NB4 (cell line): ENCODE measurements around the gene CNN2.

Experiments used
- DNase-seq: peaks from one replicate; pipeline ENCODE4 v3.0.0; 2010; ENCODE audit warnings: low read depth
- H3K4me3 ChIP-seq: one replicate; pipeline ENCODE4 v1.5.1; 2011; ENCODE audit warnings: mild to moderate bottlenecking, low read depth, low read length, moderate library complexity
- MYC ChIP-seq: IDR thresholded peaks from 2 replicates; pipeline ENCODE4 v1.6.1; 2011; ENCODE audit warnings: low read depth, low read length
- POLR2A ChIP-seq: IDR thresholded peaks from 2 replicates; pipeline ENCODE4 v1.6.1; 2011; ENCODE audit warnings: mild to moderate bottlenecking; ENCODE audit not compliant: insufficient read length; ENCODE audit errors: extremely low read depth
- TF ChIP-seq, protein P1 (sequence below): IDR thresholded peaks from 2 replicates; pipeline ENCODE4 v1.6.1; 2011; ENCODE audit warnings: low read depth, low read length
- TF ChIP-seq, protein P2 (sequence below): IDR thresholded peaks from one replicate; pipeline ENCODE4 v1.5.1; 2012; ENCODE audit warnings: low read depth, low read length

Gene CNN2

DNA sequence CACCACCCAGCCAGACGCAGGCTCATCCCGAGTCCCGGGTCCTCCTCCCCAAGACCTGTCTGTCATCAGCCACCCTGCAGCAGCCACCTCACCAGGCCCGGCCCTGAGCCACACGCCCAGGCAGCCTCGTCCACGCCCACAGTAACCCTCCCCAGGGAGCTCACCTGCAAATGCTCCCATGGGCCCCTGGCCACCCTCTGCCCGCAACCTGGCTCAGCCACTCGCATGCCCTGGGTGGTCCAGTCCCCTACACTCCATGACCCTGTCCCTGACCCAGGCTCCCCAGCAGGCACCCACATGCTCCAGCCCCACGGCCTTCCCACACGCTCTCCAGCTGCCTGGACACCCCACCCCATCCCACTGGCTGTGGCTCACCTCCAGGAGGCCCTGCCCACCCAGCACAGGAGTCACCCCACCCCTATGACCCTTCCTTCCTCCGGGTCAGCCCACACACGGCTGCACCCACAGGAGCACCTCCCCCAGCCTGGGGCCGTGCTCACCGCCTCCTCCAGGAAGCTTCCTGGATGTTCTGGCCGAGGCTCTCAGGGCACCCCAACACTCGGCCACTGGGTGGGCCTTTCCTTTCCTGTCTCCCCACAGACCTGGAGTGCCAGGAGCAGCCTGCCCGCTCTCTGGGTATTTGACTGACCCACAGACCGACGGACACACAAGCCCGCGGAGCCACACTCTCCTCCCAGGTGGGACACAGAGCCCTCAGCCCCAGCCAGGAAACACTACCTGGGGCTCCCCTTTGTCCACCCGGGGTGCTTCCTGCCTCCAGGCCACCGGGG, 9.1 kb upstream of the CNN2 start:
- TF ChIP-seq, protein P1, sequence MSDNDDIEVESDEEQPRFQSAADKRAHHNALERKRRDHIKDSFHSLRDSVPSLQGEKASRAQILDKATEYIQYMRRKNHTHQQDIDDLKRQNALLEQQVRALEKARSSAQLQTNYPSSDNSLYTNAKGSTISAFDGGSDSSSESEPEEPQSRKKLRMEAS: no peak
- TF ChIP-seq POLR2A (no peak), MYC (no peak)
- TF ChIP-seq, protein P2, sequence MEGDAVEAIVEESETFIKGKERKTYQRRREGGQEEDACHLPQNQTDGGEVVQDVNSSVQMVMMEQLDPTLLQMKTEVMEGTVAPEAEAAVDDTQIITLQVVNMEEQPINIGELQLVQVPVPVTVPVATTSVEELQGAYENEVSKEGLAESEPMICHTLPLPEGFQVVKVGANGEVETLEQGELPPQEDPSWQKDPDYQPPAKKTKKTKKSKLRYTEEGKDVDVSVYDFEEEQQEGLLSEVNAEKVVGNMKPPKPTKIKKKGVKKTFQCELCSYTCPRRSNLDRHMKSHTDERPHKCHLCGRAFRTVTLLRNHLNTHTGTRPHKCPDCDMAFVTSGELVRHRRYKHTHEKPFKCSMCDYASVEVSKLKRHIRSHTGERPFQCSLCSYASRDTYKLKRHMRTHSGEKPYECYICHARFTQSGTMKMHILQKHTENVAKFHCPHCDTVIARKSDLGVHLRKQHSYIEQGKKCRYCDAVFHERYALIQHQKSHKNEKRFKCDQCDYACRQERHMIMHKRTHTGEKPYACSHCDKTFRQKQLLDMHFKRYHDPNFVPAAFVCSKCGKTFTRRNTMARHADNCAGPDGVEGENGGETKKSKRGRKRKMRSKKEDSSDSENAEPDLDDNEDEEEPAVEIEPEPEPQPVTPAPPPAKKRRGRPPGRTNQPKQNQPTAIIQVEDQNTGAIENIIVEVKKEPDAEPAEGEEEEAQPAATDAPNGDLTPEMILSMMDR: no peak
- no peak overlapping the region for H3K4me3 ChIP-seq

DNA sequence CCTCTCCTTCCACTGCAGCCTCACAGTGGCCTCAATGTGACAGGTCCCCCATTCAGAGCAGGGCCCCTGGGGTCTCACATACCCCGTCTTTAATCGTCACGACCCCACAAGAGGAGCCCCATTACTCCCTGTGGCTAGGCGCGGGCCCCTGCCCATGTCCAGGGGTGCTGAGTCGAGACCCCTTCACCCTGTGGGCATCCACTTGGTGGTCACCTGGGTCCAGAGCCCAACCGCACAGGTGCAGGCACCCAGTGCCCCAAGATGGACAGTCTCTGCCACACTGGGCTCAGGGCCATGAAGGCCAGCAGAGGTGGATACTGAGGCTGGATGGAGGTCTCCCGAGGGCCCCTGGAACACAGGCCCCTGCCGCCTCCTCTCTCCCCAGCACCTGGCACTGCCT, 8.5 kb upstream of the CNN2 start:
- DNase-seq: no peak
- no peak overlapping the region for H3K4me3 ChIP-seq
- no peak for TF ChIP-seq MYC
- TF ChIP-seq, protein P2: no peak
- TF ChIP-seq POLR2A: no peak
- TF ChIP-seq, protein P1: no peak

More for the DNA sequence above, 9.1 kb upstream of the CNN2 start:
- DNase-seq: no peak

DNA sequence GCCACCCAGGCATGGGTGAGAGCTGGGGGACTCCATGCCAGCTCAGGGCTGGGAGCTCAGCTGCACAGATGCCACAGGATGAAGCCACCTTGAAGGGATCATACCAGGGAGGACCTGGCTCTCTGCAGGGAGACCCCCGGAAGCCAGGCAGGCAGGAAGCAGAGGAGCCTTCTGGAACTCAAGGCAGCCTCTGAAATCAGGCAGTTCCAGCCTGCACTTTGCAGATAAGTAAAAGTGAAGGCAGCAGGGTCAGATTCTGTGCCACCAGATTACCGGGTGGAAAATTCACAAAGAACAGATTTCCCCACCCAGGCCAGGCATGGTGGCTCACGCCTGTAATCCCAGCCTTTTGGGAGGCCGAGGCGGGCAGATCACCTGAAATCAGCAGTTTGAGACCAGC, 8.0 kb upstream of the CNN2 start:
- H3K4me3 ChIP-seq: no peak overlapping the region
- no peak for DNase-seq
- TF ChIP-seq, protein P1: no peak
- TF ChIP-seq, protein P2: no peak
- TF ChIP-seq POLR2A: no peak
- no peak for TF ChIP-seq MYC

DNA sequence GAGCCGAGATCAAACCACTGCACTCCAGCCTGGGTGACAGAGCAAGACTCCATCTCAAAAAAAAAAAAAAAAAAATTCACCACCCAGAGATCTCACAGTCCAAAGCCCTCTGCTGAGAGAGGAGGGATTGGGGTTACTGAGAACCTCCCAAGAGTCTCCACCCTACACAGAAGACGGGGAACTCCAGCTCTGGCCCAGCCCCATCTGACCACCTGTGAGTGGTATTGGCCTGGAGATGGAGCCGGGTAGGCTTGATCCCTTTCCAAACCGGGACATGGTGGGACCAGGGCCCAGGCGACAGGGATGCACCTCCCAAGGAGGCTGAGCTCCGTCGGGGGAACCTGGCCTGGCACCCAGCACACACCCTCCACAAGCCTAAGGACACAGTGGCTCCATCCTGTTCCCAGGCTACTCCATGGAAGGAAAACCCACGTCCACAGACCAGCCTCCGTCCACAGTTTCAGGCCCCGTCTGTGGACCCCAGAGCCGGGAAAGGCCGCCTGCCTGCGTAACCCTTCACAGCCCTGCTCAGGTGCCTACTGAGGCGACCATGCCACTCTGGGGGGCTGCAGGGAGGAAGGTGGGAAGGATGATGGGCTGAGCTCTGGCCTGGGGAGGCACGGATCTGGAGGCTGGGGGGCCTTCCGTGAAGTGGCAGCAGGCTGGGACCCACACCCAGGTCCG, 7.3 kb upstream of the CNN2 start:
- H3K4me3 ChIP-seq: peak overlapping the region; percentile 76
- DNase-seq: no peak
- TF ChIP-seq MYC (no peak), POLR2A (no peak)
- TF ChIP-seq, protein P1: no peak
- TF ChIP-seq, protein P2: no peak

DNA sequence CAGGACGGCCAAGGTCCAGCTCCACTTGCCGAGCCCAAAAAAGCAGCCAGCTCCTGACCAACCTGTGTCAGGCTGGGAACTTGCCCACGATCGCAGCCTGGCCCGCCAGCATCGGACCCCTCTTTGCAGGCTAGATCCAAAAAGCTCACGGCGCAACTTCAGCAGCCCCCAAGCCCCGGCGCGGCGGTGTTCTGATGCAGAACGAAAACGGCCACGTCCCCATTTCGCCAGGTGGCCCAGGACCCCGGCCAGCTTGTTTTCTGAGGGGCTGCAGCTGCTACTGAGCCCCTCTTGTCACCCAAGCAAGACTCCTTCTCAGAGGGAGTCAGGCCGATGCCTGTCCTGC, 6.8 kb upstream of the CNN2 start:
- TF ChIP-seq POLR2A: no peak
- TF ChIP-seq MYC: no peak
- TF ChIP-seq, protein P1: no peak
- TF ChIP-seq, protein P2: no peak
- H3K4me3 ChIP-seq: peak overlapping the region; percentile 76

More for the DNA sequence above, 6.8 kb upstream of the CNN2 start:
- no peak for DNase-seq
